ENCODE measurements around the gene SMARCA4. TPM values are rescaled to one million over a fixed set of nuclear protein-coding genes. Genes with fewer than 3 reads are reported as not detected.
"Not testable (repeated sequence)": the region's sequence is repeated elsewhere in the genome, so short reads cannot be mapped to it uniquely, and the experiment has no call there.

The SMARCA4 gene
- total and polyA plus RNA-seq, 4 donors = 15.9 to 35.4 (median 22.5) TPM

GRCh38 chr19:11101057-11101456 lies 140.2 kb downstream of the SMARCA4 start (continued):
- TF ChIP-seq REST (IDR thresholded peaks at IDR 0.05) (no peak), ATF3 (IDR thresholded peaks at IDR 0.05) (no peak), FOXA1 (IDR thresholded peaks at IDR 0.05) (no peak), MAX (IDR thresholded peaks at IDR 0.05) (no peak), NR2F2 (IDR thresholded peaks at IDR 0.05) (no peak)

- 75% methylated on average over 16 of the region's 16 CpGs for whole genome bisulfite sequencing
- Histone ChIP-seq H3K27me3 (ENCODE audit: control insufficient read depth in 4 of 4, insufficient read depth in 4 of 4, low read length in 3 of 4) (no peaks in the 10 kb centered on the region), H3K36me3 (ENCODE audit: control insufficient read depth in 4 of 4, insufficient read depth in 3 of 4, low read depth in 1 of 4, low read length in 3 of 4) (peaks cover 21 to 74% (median 57%) of the 10 kb centered on the region in 4 donors), H3K4me1 (ENCODE audit: control insufficient read depth in 4 of 4, insufficient read depth in 4 of 4, low read length in 3 of 4) (peaks cover 0 to 10% (median 2%) of the 10 kb centered on the region in 4 donors), H3K9me3 (ENCODE audit: control insufficient read depth in 4 of 4, low read length in 3 of 4) (no peaks in the 10 kb centered on the region), H3K27ac (ENCODE audit: low read depth in 1 of 2, low read length in 2 of 2) (no peak overlapping the region), H3K4me3 (ENCODE audit: low read depth in 1 of 3, low read length in 3 of 3) (no peak overlapping the region), H3K9ac (ENCODE audit: low read depth in 1 of 2, low read length in 2 of 2) (no peak overlapping the region)
- TF ChIP-seq SP1 (IDR thresholded peaks at IDR 0.05) (no peak), MAX (IDR thresholded peaks at IDR 0.05) (no peak), GABPA (IDR thresholded peaks at IDR 0.05 in 1 of 2, conservative IDR thresholded peaks at IDR 0.05 in 1 of 2) (no peak), FOXA2 (IDR thresholded peaks at IDR 0.05) (no peak), HNF4A (conservative IDR thresholded peaks at IDR 0.05) (no peak), YY1 (IDR thresholded peaks at IDR 0.05) (no peak), RXRA (IDR thresholded peaks at IDR 0.05) (no peak), TAF1 (conservative IDR thresholded peaks at IDR 0.05) (no peak), JUND (IDR thresholded peaks at IDR 0.05) (no peak), CTCF (IDR thresholded peaks at IDR 0.05; ENCODE audit: low read depth, low read length, missing input control) (no peak), NR2F2 (IDR thresholded peaks at IDR 0.05) (no peak), ATF3 (IDR thresholded peaks at IDR 0.05) (no peak), EGR1 (IDR thresholded peaks at IDR 0.05; ENCODE audit: low read depth in 2 of 2) (no peak), RAD21 (IDR thresholded peaks at IDR 0.05) (no peak), ZBTB33 (IDR thresholded peaks at IDR 0.05) (no peak), REST (IDR thresholded peaks at IDR 0.05) (no peak)
- no peak for DNase-seq (ENCODE audit: low spot score)
Observed at GRCh38 chr19:11102944-11103343, 142.1 kb downstream of the SMARCA4 start.

- WGBS = 90% methylated on average over 10 of the region's 10 CpGs
- not testable (repeated sequence) for H3K27me3 ChIP-seq (ENCODE audit: control insufficient read depth in 4 of 4, insufficient read depth in 4 of 4, low read length in 3 of 4); H3K9ac ChIP-seq (ENCODE audit: low read depth in 1 of 2, low read length in 2 of 2); H3K27ac ChIP-seq (ENCODE audit: low read depth in 1 of 2, low read length in 2 of 2); H3K4me1 ChIP-seq (ENCODE audit: control insufficient read depth in 4 of 4, insufficient read depth in 4 of 4, low read length in 3 of 4); DNase-seq (ENCODE audit: low spot score); H3K9me3 ChIP-seq (ENCODE audit: control insufficient read depth in 4 of 4, low read length in 3 of 4); H3K4me3 ChIP-seq (ENCODE audit: low read depth in 1 of 3, low read length in 3 of 3)
- peaks cover 23 to 75% (median 61%) of the 10 kb centered on the region in 4 donors for H3K36me3 ChIP-seq (ENCODE audit: control insufficient read depth in 4 of 4, insufficient read depth in 3 of 4, low read depth in 1 of 4, low read length in 3 of 4)
Observed at GRCh38 chr19:11103667-11104066, 142.8 kb downstream of the SMARCA4 start.

All from liver (tissue), 9 donors.